GM19351 (cell line): ENCODE measurements around the gene MIPEP.
A peak's percentile ranks its signal among the peaks of the same experiment; 100 is the strongest.

Experiments
- ATAC-seq: cut with Tn5 transposase; IDR thresholded peaks from one replicate; pipeline ENCODE4 v1.9.1; 2021; ENCODE audit warnings: mild to moderate bottlenecking, moderate library complexity; ENCODE audit not compliant: unreplicated experiment

Gene MIPEP

DNA sequence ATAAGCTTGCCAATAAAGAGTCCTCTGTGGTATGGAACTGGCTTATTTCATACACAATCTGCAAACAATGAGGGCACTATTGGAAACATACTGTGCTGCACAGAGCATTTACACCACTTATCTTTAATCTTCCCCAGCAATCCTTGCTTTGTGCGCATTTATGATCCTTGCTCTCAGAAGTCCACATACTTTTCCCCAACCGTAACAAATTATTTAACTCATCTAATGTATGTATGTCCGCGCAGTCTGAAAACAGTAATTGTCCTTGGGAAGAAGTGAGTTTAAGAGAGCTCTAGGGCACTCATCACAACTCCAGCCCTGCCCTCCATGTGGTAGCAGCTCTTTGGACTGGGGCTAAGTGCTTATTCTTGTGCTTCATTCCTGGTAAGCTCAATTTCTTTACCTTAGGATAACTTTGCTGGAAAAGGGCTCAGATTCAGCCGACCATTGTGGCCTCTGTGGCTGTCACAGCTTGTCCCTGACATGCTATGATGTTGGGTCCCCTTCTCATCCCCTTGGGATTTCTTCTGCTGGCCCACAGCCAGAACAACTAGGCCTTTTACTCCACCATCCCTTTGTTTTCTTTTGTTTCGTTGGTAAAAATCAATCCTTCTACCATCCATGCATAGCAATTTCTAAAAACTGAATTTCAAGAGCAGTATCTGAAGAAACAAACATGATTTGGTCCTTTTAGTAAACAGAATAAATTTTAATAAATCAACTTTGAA, 166.3 kb downstream of the MIPEP start:
- no peak for ATAC-seq

DNA sequence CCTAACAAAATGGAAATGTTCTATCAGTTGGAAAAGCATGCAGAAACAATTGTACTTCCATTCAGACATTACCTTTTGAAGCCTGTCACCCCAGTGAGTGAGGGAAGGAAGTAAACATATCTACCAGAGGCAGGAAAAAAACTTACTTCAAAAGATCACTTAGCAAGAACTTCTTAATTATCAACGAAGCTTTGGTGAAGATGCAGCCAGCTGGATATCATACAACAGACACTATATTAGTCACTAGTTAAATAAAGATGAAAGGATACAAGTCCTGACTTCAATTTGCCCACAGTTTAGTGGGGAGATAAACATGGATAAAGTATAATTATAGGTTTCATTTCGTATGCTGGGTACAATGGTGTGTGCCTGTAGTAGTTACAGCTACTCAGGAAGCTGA, 170.2 kb downstream of the MIPEP start:
- no peak for ATAC-seq

DNA sequence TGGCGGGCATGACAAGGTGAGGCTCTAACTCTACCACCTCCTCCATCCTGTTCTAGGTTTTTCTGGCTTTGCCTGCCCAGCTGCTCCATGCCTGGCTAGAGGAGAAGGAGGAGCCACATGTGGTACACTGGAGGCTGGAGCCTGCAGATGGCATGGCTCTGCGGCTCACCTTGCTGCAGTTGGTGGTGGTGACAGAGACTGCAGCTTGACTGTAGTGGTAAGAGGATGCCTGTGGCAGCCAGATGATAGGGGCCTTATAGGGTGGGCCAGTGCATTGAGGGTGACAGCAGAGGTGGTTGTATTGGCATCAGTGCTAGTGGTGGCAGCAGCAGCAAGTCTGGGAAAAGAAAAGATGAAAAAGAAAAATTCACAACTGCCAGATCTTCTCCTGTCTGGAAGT, 172.8 kb downstream of the MIPEP start:
- no peak for ATAC-seq

DNA sequence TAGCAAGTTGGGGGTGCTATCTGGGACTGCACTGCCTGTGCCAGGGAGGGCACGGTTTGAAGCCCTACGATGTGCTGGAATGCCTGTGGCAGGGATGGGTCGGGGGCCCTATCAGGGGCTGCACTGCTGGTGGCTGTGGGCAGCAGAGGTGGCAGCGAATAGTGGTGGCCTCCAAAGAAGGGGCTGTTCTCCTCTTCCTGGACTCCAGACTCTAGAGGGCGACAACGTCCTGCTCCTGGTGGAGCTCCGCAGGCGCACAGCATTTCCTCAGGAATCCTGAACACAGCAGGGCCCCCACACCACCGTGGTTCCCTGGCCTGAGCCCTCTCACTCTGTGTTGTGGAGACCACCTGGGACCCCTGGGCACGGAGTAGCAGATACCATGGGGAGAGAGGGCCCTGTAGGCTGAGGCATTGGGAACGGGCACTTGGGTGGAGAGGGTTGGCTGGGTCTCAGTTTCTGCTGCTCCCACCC, 173.4 kb downstream of the MIPEP start:
- no peak for ATAC-seq

DNA sequence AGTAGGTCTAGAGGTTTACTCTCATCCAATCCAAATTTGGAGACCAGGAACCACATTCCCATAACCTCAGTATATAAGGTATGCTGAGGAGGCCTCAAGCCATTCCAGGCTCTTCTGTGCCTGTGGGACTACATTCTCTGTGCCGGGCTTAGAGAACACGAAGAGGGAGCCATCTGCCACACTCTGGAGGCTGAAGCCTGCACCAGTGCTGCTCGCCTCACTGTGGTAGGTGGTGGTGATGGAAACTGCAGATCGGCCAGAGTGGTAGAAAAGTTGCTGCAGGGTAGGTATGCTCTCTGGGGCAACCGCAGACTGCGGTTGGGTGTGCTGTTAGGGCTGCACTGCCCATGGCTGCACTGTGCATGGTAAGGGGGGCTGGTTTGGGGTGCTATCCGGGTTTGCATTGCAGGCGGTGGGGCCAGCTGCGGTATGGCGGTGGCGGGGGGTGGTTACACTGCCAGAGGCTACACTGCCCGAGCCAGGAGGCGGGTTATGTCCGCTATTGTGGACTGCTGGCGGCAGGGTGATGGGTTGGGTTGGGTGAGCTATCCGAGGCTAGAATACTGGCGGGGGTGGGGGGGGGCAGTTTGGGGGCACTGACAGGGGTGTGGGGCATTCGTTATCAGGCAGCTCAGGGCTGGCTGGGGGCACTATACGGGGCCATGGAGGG, 174.0 kb downstream of the MIPEP start:
- ATAC-seq: no peak

DNA sequence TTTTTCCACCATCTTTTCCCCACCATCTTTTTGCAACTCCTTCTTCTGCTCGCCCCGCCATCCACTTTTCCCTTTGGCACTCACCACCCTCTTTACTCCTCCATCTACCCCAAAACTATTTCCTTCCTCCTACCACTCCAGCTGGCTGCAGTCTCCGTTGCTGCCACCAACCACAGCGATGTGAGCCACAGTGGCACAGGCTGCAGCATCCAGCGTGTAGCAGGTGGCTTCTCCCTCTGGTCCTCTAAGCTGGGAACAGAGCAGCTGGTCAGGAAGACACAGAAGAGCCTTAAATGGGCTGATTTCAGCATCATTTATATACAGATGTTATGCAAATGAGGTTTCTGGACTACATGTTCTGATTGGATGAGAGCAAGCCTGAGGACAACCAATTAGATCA, 174.5 kb downstream of the MIPEP start:
- ATAC-seq: no peak

DNA sequence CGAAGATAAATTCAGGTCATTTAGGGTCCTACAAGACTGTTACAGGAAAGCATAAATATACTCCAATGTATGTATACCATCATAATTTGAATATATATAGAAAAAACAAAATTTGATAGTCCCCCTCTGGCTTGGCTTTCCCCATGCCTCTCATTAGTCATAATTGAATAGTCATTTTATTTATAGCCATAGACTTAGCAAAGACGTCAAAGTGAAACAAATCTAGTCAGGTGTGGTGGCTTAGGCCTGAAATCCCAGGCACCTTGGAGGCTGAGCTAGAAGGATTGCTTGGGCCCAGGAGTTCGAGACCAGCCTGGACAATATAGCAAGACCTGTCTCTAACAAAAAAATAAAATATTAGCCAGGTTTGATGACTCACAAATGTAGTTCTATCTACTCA, 177.8 kb downstream of the MIPEP start:
- no peak for ATAC-seq

DNA sequence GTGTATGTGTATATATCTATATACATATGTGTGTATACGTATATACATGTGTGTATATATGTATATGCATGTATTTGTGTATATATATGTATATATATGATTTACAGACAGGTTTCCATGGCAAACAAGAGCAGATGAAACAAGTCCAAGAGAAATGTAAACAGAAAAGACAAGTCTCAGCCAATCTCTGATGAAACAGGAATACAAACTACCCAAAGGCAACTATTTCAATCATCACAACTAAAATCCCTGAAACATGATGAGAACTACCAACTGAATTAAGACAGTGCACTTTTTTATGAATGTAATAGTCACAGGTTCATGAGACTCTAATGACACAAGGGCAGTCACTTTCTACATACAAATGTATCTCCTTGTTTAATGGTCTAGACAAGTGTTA, 178.8 kb downstream of the MIPEP start:
- ATAC-seq: no peak

- no peak for ATAC-seq
These were observed 179.7 kb downstream of the MIPEP start for GRCh38 chr13:23709536-23709935.

DNA sequence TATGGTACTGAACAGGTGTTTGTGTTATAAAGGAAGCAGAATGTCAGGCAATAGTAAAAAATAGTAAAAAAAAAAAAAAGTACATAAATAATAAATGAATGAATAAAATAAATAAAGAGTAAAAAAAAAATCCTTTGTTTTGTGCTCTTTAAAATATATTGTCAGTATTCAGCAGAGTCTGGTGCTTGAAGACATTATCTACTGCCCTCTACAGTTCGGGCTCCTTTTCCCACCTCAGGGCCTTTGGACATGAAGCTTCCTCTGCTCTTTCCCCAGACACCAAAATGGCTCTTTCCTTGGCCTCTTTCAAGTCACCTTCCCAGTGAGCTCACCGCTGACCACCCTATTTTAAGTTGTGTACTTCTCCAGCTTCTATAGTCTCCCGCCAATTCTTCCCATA, 181.5 kb downstream of the MIPEP start:
- ATAC-seq: no peak

GRCh38 chr13:23705583-23705982, 183.6 kb downstream of the MIPEP start:
- ATAC-seq: no peak

DNA sequence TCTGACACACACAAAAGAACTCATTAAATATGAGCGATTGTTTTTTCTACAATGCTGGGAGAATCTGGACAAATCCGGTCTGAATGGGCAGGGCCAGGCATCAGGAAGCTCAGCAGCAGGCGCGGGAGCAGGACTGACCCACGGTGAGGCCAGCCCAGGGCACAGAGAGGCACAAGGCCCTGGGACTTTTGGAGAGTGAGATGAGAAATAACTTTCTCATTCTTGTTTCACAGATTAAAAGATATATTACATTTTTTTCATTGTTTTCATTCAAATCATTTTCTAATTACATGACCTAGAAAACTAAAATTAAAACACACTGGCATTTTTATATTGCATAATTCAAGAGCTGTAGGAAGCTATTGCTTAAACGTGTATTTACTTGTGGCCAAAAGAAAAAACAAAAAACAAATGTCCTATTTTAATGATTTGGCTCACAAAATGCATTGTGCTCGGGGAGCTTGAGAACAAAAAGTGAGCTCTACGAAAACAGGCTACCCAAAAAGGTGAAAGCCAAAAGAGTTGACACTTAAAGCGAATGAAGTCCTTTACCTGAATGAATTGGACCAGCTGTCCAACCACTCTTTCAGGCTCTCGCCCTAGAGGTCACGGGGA, 185.8 kb downstream of the MIPEP start:
- no peak for ATAC-seq

- no peak for ATAC-seq
These were observed 187.6 kb downstream of the MIPEP start for GRCh38 chr13:23701636-23702035.

DNA sequence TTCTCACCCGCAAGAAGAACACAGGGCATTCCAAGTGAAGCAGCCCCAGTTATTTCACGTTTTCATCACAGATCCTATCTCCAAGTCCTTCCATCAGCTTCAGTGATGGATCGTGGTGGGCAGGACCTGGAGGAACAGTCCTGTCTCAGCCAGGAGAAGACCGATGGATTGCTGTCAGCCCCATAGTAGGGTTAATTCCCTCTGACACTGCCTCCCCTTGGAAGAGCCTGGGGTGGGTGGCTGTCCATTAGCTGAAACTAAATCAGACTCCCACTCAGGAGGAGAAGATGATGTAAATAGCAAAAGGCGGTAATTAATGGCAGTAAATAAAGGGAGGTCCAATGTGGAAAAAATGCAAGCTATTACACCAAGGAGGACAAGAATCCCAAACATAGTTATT, 188.0 kb downstream of the MIPEP start:
- ATAC-seq: no peak

GRCh38 chr13:23699271-23699670, 189.9 kb downstream of the MIPEP start:
- ATAC-seq: no peak

DNA sequence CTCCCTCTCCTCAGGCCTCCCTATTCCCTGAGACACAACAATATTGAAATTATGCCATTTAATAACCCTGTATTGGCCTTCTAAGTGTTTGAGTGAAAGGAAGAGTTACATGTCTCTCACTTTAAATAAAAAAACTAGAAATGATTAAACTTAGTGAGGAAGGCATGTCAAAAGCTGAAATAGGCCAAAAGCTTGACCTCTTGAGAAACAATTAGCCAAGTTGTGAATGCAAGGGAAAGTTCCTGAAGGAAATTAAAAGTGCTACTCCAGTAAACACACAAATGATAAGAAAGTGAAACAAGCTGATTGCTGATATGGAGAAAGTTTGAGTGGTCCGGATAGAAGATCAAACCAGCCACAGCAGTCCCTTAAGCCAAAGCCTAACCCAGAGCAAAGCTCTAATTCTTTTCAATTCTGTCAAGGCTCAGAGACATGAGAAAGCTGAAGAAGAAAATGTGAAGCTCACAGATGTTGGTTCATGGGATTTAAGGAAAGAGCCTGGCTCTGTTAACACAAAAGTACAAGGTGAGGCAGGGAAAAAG, 191.4 kb downstream of the MIPEP start:
- ATAC-seq: no peak

GRCh38 chr13:23696610-23697009, 192.6 kb downstream of the MIPEP start:
- no peak for ATAC-seq

- peak; percentile 90 for ATAC-seq
These were observed 193.3 kb downstream of the MIPEP start for GRCh38 chr13:23695711-23696464.

DNA sequence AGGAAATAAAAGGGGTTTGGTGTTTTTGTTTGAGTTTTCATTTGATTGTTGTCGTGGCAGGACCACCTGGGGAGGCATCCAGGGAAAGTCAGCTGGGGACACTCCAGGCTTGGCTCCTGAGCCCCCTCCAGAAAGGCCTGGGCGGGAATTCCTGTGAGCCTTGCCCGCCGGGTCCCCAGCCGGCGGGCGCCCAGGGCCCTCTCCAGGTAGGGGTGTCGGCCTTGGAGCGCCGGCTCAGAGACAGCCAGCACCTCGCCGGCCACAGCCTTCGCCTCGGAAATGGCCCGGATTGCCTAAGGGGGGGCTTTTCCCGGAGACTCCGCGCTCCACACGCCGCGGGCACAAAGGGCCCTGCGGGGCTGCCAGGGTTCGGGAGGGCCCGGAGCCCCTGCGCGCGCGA, 194.0 kb downstream of the MIPEP start:
- no peak for ATAC-seq

DNA sequence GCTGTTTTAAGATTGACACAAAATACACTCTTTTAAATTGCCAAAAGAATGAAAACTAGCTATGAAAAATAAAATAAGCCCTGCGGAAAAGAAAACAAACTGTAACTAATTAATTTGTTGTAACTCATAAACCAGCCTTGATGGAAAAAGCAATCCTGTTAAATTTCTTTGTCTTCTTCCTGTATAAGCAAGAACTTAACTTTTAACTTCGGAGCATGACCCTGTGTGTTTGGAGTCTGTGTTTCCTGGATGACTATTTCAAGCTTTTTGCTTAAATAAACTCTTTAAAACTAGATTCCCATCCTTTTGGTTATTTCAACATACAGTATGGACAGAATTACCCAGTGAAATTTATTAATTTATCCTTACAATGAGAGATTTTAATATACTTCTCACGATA, 196.4 kb downstream of the MIPEP start:
- ATAC-seq: no peak

GRCh38 chr13:23690668-23691067, 198.5 kb downstream of the MIPEP start:
- ATAC-seq: no peak
